Esophagus squamous epithelium (tissue), 4 donors: Measurements from ENCODE around the gene RNF13.

ENCODE experiments used
- CTCF ChIP-seq, 6 experiments: fragments of 450-650 bp in 4 of 6; fragments of 200-600 bp in 2 of 6; sonication (generic) in 2 of 6; IDR thresholded peaks; one replicate each; pipeline ENCODE4 v1.5.1; 2016 to 2019; ENCODE audit warnings: antibody characterized with exemption in 6 of 6, mild to moderate bottlenecking in 4 of 6, moderate library complexity in 4 of 6
- POLR2A ChIP-seq, 4 donors: fragments of 450-650 bp; IDR thresholded peaks; one replicate each; pipeline ENCODE4 v1.6.1; 2017; ENCODE audit warnings: antibody characterized with exemption in 4 of 4, mild to moderate bottlenecking in 4 of 4, moderate library complexity in 3 of 4

- TF ChIP-seq CTCF (IDR thresholded peaks at IDR 0.05) = no peak
- TF ChIP-seq POLR2A (IDR thresholded peaks at IDR 0.05) = no peak
Observed at GRCh38 chr3:149990423-149990948, 177.5 kb downstream of the RNF13 start.
